COLO668 (cell line): ENCODE measurements around the gene PDE1A.

Source experiments
- DNase-seq: peaks from one replicate; lab custom pipeline; 2025; ENCODE audit not compliant: unreplicated experiment; lab: John Stamatoyannopoulos, UW

Gene PDE1A

DNA sequence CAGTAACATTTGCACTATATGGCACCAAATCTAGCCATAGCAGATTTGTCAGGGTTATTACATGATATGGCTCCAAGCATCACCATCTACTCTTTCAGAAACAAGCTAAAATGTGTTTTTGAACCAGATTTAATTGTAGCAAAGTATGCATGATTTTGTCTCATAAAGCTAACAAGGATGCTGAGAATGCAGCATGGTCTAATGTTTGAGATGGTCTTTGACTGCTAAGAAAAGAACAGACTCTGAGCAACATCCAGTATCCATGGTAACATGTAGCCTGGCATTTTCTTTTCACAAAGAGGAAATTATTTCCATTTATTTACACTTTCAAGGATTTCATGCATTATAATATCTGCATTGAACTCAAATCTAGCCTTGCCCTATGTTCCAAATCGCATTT is 206.5 kb downstream of the PDE1A start:
- DNase-seq = no peak

DNA sequence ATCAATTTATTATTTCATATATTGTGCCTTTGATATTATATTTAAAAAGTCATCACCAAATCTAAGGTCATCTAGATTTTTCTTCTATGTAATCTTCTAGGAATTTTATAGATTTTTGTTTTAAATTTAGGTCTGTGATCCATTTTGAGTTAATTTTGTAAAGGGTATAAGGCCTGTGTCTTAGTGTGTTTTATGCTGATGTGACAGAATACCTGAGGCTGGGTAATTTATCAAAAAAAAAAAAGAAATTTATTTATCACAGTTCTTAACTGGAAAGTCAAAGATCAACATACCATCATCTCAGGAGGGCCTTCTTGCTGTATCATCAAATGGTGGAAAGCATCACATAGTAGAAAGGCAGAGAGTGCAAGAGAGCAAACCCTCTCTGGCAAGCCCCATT is 216.2 kb downstream of the PDE1A start:
- no peak for DNase-seq

DNA sequence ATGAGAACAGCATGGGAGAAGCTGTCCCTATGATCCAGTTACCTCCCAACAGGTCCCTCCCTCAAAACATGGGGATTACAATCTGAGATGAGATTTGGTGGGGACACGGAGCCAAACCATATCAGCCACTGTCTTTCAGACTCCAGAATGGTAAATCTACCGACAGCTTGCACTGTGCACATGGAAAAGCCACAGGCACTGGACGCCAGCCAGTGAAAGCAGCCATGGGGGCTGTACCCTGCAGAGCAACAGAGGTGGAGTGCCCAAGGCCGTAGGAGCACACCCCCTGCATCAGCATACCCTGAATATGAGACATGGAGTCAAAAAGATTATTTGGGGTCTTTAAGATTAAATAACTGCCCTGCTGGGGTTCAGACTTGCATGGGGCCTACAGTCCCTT is 218.4 kb downstream of the PDE1A start:
- DNase-seq = no peak

DNA sequence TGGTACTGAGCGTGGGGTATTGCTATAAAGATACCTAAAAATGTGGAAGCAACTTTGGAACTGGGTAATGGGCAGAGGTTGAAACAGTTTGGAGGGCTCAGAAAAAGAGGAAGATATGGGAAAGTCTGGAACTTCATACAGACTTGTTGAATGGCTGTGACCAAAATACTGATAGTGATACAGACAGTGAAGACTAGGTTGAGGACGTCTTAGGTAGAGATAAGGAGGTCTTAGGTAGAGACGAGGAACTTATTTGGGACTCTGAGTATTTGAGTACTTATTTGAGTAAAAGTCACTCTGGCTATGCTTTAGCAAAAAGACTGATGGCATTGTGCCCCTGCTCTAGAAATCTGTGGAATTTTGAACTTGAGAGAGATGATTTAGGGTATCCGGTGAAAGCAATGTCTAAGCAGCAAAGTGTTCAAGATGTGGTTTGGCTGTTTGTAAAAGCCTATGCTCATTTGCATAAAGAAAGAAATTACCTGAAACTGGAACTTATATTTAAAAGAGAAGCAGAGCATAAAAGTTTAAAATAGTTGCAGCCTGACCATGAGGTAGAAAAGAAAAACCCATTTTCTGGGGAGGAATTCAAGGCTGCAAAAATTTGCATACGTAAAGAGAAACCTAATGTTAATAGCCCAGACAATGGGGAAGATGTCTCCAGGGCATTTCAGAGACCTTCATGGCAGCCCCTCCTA is 219.6 kb downstream of the PDE1A start:
- no peak for DNase-seq

DNA sequence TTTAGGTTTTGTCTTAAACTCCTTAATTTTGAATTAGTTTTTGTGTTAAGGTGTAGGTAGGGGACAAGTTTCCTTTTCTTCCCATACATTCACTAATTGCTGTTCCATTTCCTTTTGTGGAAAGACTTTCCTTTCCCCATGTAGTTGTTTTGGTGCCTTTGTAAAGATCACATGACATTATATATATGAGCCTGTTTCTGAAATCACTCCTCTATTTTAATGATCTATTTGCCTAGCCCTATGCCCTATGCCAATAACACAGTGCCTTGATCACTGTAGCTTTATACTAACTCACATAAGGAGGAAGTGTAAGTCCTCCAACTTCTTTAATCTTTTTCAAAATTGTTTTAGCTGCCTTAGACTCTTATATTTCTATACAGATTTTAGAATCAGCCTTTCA is 229.3 kb downstream of the PDE1A start:
- no peak for DNase-seq

DNA sequence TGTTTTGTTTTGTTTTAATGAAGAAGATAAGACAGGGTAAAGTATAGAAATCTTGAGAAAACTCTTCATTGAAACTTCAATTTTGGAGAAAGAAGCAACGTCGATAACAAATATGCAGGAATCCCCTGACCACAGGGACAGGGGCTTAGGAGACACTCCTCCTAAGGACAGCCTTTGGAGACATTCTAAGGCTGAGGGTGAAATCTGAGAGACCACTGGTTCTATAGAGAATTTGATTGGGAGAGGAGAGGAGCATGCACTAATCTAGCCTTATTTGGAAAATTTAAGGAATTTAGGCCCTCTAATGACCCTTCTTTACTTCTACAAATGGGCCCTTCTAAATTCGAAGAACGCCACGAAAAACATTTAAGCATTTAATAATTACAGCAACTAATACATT is 233.5 kb downstream of the PDE1A start:
- no peak for DNase-seq

DNA sequence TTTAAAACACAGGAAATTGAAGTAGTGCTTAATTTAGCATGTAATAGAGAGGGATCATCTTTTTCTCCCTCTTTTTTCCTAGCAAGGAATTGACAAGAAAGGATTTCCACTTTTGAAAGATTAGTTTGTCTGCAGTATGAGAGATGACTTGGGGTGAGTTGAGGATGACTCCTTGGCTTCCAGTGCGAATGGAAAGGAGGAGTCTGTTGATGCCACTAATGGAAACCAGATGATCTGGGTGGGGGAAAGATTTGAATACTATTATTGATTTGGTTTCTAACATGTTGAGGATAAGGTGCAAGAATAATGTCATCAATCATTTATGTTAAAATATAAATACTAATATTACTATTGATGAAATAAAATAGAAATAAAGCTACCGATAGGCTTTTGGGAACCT is 235.8 kb downstream of the PDE1A start:
- no peak for DNase-seq

DNA sequence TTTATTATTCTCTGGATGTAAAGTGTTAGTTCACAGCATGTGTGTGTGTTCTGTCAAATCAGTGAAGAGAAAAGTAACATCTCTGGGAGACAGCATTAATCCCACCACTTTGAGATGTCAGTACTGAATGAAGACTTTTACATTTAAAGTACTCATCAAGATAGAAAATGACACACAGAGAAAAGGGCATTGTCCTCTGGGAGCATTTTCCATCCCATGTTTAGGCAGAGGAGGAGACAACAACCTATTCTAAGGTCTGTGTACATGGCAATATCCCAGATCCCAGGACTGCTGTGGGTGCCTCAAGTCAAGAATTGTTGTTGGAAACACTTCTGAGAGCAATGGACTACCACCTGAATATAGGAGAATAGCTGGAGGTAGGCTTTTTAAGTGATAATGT is 239.7 kb downstream of the PDE1A start:
- no peak for DNase-seq

DNA sequence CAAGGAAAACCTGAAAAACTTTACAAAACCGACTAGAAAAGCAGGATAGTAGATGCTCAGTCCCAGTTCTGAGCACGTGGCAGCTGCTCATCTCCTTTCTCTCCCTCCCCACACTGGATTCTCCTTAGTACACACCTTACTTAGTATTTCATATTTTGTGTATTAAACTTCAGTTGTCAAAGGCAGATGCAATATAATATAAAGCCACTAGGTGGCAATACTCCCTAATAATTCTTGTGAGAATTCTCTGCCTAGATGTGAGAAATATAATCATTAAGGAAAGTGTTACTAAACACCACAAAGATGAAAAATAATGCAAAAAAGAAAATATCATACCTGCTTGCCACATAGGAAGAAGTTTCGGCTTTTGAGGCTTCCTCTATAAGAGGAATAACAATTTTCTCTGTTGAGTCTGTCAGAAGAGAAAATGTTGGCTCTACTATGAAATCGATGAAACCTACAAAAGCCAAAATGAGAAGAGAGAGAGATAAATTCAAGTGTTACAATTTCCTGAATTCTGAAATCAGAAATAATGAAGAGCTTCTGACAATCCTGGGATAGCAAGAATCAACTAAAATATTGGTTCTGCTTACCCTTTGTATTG is 240.6 kb downstream of the PDE1A start:
- no peak for DNase-seq

DNA sequence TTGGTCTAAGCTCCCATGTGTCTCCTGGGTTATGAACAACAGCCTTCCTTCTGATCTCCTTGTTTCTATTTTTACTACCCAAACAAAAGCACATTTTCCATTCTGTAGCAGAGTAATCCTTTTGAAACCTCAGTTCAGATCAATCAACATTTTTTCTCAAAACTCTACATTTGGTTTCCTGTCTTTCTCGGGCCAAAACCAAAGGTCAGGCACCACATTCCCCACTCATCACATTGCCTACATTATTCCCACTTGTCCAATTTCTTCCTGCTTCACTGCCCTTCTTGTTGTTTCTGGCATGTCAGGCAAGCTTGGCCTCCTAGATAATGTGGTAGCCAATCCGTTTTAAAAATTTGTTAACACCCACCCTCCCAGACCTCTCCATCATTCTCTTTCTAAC is 244.4 kb downstream of the PDE1A start:
- no peak for DNase-seq

DNA sequence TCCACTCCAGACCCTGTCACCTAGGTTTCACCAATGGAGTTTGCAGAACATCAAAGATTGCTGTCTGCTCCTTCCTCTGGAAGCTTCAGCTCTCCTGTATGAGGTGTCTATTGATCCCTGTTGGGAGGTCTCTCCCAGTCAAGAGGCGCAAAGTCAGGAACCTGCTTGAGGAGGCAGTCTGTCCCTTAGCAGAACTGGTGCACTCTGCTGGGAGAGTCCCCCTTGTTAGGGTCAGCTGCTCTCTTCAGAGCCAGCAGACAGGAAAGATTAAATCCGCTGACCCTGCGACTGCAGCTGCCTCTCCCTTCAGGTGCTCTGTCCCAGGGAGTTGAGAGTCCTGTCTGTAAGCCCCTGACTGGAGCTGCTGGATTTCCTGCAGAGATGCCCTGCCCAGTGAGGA is 245.5 kb downstream of the PDE1A start:
- no peak for DNase-seq

DNA sequence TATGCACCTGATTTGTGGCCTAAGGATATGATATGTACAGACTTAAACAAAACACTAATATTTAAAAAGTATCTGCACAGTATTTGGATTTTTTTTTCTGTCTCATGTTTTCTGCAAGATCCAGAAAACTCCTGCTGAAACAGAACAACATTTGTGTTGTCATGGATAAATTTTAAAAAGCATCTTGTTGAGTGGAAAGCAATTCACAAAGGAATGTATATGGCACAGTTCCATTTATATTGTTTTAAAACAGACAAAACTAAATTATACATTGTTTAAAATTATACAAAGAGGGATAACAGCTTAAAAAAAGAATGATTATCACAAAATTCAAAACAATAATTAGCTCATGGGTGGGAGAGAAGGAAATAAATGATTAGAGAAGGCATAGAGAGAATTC is 247.7 kb downstream of the PDE1A start:
- DNase-seq = no peak

DNA sequence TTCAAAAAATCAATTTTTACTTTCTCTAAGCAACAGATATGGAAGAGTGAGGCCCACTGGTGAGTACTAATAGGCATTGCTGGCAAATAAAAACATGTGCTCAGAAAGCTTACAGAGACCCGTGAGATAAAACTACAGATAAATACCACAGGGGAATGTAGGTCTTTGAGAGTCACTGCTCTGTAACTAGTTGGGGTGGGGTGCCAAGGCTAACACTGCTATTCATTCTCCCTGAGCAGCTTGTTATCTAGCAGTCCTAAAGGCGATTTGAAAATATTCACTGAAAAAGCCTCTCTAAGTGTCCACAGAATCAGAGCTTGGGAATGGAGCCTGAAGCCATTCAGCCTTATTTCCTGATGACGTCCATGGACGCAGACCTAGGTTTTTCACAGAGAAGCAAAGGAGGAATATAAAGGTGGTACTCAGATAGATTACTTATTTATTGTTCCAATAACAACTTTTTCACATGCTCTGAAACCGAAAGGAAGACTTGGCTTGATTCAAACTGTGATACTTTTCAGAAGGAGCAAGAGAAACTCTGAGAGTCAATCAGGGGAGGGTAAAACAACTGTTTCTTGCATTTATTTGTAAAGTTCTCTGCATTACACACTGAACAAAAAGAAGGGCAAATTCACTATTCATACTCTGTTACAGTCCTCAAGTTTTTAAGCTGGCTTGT is 252.8 kb downstream of the PDE1A start:
- no peak for DNase-seq

DNA sequence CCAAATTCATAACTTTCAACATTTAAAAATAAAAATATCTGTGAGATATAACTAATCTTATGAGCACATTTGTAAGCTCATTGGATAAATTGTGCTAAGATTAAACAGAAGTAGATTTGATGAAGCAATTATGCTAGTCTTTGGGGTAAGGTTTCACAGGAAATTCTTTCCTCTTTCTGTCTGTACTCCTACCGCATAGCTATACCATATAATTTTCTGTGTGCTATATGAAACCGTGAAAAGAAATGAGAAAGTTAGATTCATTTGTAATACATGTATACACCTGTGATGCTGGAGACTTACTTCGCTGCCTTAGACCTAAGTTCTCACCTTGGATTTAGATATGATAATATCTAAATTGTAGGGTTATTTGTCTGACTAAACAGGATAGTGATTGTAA is 256.5 kb downstream of the PDE1A start:
- DNase-seq = no peak

DNA sequence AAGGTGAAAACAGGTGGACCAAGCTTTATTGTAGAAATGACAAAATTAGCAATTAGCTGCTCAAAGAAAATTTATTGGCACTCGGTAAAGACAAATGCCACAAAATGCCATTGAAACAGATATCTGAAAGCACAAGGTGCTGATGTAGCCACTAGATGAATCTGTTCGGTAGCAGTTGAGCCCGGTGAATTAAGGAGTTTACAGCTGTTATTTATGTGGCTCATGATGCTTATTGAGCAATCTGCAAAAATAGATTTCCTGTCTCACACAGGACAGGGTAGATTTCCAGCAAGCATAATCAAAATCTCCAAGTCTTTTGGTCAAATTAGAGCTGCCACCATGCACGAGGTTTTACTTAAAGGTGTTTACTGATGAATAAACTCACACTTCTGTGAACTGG is 259.0 kb downstream of the PDE1A start:
- no peak for DNase-seq

DNA sequence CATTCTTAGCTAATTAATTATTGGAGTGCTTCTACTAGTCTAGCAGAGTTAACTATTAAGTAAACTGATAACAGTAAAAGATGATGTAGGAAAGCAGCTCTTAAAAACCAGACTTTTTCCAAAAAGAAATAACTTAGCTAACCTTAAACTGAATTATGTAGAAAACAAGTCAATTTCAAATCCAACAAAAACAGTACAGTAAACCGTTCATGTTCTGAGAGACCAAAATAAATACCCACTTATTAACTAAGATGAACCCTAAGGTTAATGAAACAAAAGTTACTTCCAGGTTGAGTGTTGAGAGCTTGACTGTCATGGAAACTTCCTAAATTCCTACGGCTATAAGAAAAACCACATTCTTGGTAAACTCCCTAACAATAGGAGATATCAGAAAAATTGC is 260.0 kb downstream of the PDE1A start:
- DNase-seq = no peak

DNA sequence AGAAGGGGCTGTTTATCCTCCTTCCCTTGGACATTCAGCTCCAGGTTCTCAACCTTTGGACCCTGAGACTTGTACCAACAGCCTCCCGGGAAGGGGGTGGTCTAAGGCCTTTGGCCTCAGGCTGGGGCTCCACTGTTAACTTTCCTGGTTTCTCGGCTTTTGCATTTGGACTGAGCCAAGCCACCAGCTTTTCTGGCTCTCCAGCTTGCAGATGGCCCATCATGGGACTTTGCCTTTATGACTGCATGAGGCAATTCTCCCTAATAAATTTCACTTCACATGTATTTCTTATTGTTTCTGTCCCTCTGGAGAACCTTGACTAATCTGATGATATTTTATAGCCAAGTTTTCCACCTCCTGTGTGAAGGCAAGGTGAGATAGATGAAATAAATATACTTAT is 260.4 kb downstream of the PDE1A start:
- no peak for DNase-seq

DNA sequence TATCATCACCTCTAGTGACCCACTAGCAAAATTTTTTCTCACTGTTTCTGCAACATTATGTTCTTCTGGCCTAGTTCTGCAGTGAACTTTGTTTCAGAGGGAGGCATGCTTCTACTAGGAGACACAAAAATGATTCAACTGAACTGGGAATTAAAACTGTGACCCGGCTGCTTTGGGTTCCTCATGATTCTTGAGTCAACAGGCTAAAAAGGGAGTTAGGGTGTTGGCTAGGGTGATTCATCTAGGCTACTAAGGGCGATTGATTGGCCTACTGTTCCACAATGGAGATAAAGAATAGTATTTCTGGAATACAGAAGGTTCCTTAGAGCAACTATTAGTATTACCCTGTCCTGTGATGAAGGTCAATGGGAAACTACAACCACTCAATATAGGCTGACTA is 261.6 kb downstream of the PDE1A start:
- no peak for DNase-seq

DNA sequence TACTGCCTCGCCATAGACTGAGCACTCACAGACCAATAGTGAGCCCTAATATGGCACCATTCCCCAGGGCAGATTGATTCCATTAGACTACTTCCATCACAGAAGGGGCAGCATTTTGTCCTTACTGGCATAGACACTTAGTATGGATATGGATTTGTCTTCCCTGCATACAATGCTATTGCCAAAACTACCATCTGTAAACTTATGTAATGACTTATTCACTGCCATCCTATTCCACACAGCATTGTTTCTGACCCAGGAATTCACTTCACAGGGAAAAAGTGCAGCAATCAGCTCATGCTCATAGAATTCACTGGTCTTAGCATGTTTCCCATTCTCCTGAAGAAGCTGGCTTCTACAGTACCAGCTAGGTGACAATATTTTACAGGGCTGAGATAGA is 262.1 kb downstream of the PDE1A start:
- no peak for DNase-seq

DNA sequence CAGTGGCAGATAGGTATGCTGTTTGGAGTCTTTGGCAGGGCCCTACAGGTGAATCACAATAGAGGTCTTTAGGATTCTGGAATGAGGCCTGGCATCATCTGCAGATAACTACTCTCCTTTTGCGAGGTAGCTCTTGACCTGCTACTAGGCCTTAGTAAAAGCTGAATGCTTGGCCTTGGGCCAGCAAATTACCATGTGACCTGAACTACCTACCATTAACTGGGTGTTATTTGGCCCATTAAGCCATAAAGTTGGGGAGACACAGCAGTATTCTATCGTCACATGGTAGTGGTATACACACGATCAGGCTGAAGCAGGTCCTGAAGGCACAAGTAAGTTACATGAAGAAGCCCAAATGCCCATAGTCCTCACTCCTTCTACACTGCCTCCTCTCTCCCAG is 263.0 kb downstream of the PDE1A start:
- DNase-seq = no peak

DNA sequence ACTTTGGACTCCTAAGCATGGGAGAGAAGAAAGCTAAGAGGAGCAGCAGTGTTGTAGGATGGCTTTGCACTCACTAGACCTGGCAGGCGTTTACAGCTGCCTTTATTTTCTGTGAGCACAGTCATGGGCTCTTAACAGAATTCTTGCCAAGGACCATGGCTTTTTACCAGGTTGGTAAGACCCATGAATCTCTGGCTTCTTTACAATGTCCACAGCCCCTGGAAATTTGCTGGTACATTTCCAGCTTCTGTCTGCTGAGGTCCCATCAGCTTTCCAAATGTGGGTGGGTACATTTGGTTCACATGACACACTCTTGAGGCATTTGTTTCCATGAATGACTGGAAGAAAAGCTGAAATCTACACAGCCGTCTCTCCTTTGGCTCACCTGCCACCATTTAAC is 278.5 kb downstream of the PDE1A start:
- no peak for DNase-seq

DNA sequence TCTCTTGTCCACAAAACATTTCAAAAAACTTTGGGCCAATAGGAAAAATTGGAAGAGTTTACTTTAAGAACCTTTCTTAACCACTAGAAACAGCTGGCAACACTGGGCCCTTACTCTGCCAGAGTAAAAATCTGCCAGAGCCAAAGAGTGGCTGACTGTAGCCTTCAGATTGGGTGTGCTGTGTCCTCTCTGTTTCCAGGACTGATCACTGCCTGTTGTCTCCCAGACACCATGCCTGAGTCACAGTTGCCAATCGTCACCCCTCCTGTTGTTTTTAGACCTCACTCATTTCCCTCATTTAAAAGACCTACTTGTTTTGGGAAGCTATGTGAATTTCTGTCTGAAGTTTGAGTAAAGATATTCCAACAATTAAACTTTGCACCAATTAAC is 282.1 kb downstream of the PDE1A start:
- no peak for DNase-seq
